ENCODE results near the gene KANSL1. TPM values are rescaled to one million over a fixed set of nuclear protein-coding genes. Genes with fewer than 3 reads are reported as not detected.

KANSL1 gene
- total RNA-seq, 2 donors from 2014 or later: 83.6 to 170 TPM

DNA sequence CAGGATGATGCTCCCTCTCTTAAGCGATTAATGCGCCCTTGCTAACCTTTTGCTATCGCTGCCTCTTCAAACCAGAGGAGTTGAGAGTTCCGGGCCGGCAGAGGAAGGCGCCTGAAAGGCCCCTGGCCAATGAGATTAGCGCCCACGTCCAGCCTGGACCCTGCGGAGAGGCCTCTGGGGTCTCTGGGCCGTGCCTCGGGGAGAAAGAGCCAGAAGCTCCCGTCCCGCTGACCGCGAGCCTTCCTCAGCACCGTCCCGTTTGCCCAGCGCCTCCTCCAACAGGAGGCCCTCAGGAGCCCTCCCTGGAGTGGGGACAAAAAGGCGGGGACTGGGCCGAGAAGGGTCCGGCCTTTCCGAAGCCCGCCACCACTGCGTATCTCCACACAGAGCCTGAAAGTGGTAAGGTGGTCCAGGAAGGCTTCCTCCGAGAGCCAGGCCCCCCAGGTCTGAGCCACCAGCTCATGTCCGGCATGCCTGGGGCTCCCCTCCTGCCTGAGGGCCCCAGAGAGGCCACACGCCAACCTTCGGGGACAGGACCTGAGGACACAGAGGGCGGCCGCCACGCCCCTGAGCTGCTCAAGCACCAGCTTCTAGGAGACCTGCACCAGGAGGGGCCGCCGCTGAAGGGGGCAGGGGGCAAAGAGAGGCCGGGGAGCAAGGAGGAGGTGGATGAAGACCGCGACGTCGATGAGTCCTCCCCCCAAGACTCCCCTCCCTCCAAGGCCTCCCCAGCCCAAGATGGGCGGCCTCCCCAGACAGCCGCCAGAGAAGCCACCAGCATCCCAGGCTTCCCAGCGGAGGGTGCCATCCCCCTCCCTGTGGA lies 210.2 kb downstream of the KANSL1 start:
- Mint-ChIP-seq H3K4me1 (no peaks in the 10 kb centered on the region), H3K4me3 (no peak overlapping the region), H3K36me3 (ENCODE audit: low read depth) (no peaks in the 10 kb centered on the region), H3K9me3 (no peaks in the 10 kb centered on the region), H3K27me3 (no peaks in the 10 kb centered on the region), H3K27ac (no peak overlapping the region)
- no peak for ATAC-seq (replicated peaks)

DNA sequence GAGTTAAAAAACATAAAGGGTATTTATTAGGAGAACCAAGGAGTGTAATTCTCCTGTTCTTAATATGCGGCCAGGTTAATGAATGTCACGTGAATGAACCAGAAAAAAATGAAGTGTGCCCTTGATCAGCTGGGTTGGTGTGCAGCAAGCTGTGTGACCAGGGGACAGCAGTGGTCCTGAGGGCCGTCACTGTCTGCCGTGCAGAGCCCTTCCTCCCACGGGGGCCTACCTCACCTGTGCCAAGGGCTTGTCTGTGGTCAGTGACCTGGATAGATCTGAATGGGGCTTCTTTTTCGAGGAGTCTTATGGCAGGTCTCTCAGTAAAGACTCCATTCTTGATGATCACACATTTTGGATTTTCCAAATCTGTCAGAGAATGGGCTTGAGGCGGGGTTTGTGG lies 211.9 kb downstream of the KANSL1 start:
- no peaks in the 10 kb centered on the region for H3K9me3 Mint-ChIP-seq
- no peaks in the 10 kb centered on the region for H3K36me3 Mint-ChIP-seq (ENCODE audit: low read depth)
- H3K27me3 Mint-ChIP-seq: no peaks in the 10 kb centered on the region
- no peak overlapping the region for H3K4me3 Mint-ChIP-seq
- ATAC-seq (replicated peaks): no peak
- no peaks in the 10 kb centered on the region for H3K4me1 Mint-ChIP-seq
- no peak overlapping the region for H3K27ac Mint-ChIP-seq

DNA sequence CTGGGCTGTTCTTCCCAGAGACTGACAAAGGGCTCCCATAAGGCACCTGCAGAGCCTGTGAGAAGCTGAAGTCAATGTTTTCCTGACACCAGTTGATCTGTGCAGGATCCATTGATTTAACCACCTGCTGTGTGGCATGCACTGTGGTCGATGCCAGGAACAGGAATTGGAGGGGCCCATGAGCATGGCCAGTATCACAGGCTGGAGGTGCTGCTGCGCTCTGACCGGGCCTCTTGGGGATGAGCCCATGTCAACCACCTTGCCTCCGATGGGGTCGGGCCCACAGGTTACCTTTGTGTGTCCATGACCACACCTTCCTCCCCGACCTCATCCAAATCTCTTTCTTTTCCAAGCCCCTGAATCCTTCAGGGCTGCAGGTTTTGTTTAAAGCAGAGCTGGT lies 212.4 kb downstream of the KANSL1 start:
- Mint-ChIP-seq H3K27me3 (no peaks in the 10 kb centered on the region), H3K4me3 (no peak overlapping the region), H3K27ac (no peak overlapping the region), H3K4me1 (no peaks in the 10 kb centered on the region), H3K36me3 (ENCODE audit: low read depth) (no peaks in the 10 kb centered on the region), H3K9me3 (no peaks in the 10 kb centered on the region)
- no peak for ATAC-seq (replicated peaks)

Other genes with a start within 250 kb of the KANSL1 start
- gene STH, start 194.2 kb downstream of the KANSL1 start, total RNA-seq: not detected
- gene LRRC37A, start 101.7 kb upstream of the KANSL1 start, total RNA-seq: 1 to 10 TPM; 1.8 to 3.7 TPM
- gene ARL17B, start 168.3 kb upstream of the KANSL1 start, total RNA-seq: 10 to 100 TPM; 21.6 to 22.3 TPM